ENCODE results near the gene CRACR2B.

DNA sequence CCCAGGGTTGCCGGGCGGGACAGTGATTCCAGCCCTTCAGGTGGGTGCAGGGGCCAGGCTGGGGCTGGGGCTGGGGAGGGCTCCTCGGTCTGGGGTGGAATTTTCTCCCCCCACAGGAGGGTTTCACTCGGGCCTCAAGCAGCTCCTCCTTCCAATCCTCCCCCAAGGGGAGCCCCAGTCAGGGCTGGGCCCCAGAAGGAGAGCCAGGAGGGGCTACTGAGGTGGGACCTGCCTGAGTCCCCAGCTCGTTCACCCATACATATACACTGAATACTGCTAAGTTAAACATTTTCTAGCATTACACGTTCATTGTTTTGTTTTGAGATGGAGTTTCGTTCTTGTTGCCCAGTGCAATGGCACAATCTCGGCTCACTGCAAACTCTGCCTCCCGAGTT, 1.5 kb upstream of the CRACR2B start:
- TF ChIP-seq GATA3 (IDR thresholded peaks at IDR 0.05; ENCODE audit: low read depth, low read length) (no peak), GATA2 (IDR thresholded peaks at IDR 0.05; ENCODE audit: low read depth, low read length) (no peak)
